B cell (primary cell): ENCODE results near the gene MYO9B. TPM values are rescaled to one million over a fixed set of nuclear protein-coding genes. Genes with fewer than 3 reads are reported as not detected.

ENCODE experiments used
- ATAC-seq: fragments of 200-7000 bp; cut with Tn5 transposase; one replicate; pipeline ENCODE4 v1.10.0; 2021; ENCODE audit warnings: low read depth, mild to moderate bottlenecking, moderate number of reproducible peaks, moderate library complexity
- CTCF ChIA-PET: fragments of 350-600 bp; sonication (Branson Sonifier 250); formaldehyde crosslinking; loops from one replicate; lab custom pipeline; 2021; ENCODE audit warnings: antibody characterized with exemption, inconsistent platforms; lab: Charles Lee
- POLR2A ChIA-PET: fragments of 350-600 bp; sonication (Branson Sonifier 250); formaldehyde crosslinking; loops from one replicate; lab custom pipeline; 2021; ENCODE audit warnings: antibody characterized with exemption; lab: Charles Lee
- DNase-seq: peaks from one replicate; pipeline ENCODE4 v3.0.0; 2013
- H2AFZ ChIP-seq: 2 replicates; pipeline ENCODE4 v1.6.1; 2012; ENCODE audit warnings: mild to moderate bottlenecking, low read depth, low read length; ENCODE audit not compliant: insufficient read depth, poor library complexity, severe bottlenecking
- H3K27ac ChIP-seq, 2 donors: 1 replicate in 1 of 2; 2 replicates in 1 of 2; pipeline ENCODE4 v1.5.1; 2012 to 2013; ENCODE audit warnings: low read length in 2 of 2, mild to moderate bottlenecking in 2 of 2, moderate library complexity in 1 of 2
- H3K27me3 ChIP-seq, 4 experiments: fragments of 200-600 bp in 1 of 4; sonication (generic) in 1 of 4; replicated peaks in 1 of 4; 1 replicate in 2 of 4; 2 replicates in 2 of 4; pipeline versions ENCODE4 v1.6.1 to v1.7.0; 2013 to 2016; ENCODE audit warnings: low read length in 3 of 4, mild to moderate bottlenecking in 2 of 4, mixed read lengths in 1 of 4, moderate library complexity in 1 of 4; ENCODE audit not compliant: insufficient read depth in 4 of 4, control insufficient read depth in 3 of 4; ENCODE audit errors: control extremely low read depth in 1 of 4
- H3K36me3 ChIP-seq, 2 experiments: replicated peaks in 1 of 2; 1 replicate in 1 of 2; 2 replicates in 1 of 2; pipeline versions ENCODE4 v1.6.1 to v1.7.1; 2013; ENCODE audit warnings: low read length in 1 of 2; ENCODE audit not compliant: insufficient read depth in 2 of 2, control insufficient read depth in 1 of 2; ENCODE audit errors: control extremely low read depth in 1 of 2, extremely low read depth in 1 of 2
- H3K4me1 ChIP-seq, 2 donors: fragments of 200-600 bp in 1 of 2; sonication (generic) in 1 of 2; 1 replicate in 1 of 2; 2 replicates in 1 of 2; pipeline versions ENCODE4 v1.5.1 to v1.6.1; 2013 to 2017; ENCODE audit warnings: low read length in 2 of 2; ENCODE audit not compliant: control insufficient read depth in 2 of 2, insufficient read depth in 2 of 2
- H3K4me2 ChIP-seq: replicated peaks from 2 replicates; pipeline ENCODE3; 2012; ENCODE audit warnings: mild to moderate bottlenecking, low read depth, low read length; ENCODE audit not compliant: poor library complexity, severe bottlenecking
- H3K4me3 ChIP-seq, 5 experiments: fragments of 200-600 bp in 1 of 5; sonication (generic) in 1 of 5; 1 replicate in 3 of 5; 2 replicates in 2 of 5; pipeline versions ENCODE4 v1.5.1 to v1.7.0; 2011 to 2016; ENCODE audit warnings: low read length in 4 of 5, mild to moderate bottlenecking in 4 of 5, low read depth in 2 of 5, control low read depth in 1 of 5, moderate library complexity in 1 of 5; ENCODE audit not compliant: insufficient read depth in 1 of 5; ENCODE audit errors: control extremely low read depth in 1 of 5, extremely low read depth in 1 of 5
- H3K79me2 ChIP-seq: fragments of 200-600 bp; sonication (generic); one replicate; pipeline ENCODE4 v1.6.0; 2016; ENCODE audit warnings: low read length; ENCODE audit not compliant: control insufficient read depth, insufficient read depth
- H3K9ac ChIP-seq: fragments of 200-600 bp; sonication (generic); 2 replicates; pipeline ENCODE4 v1.6.1; 2017; ENCODE audit warnings: mild to moderate bottlenecking, low read length, moderate library complexity
- H3K9me3 ChIP-seq, 3 donors: one replicate each; pipeline versions ENCODE4 v1.6.1 to v1.7.1; 2013; ENCODE audit warnings: low read length in 2 of 3; ENCODE audit not compliant: control insufficient read depth in 2 of 3, insufficient read depth in 1 of 3; ENCODE audit errors: control extremely low read depth in 1 of 3
- H4K20me1 ChIP-seq: 2 replicates; pipeline ENCODE4 v1.6.0; 2012; ENCODE audit warnings: mild to moderate bottlenecking, low read length; ENCODE audit not compliant: insufficient read depth, control insufficient read depth, poor library complexity, severe bottlenecking
- H3K27ac Mint-ChIP-seq: one replicate; pipeline ENCODE4 v1.8.0; 2021; ENCODE audit warnings: mixed read lengths
- H3K27me3 Mint-ChIP-seq: one replicate; pipeline ENCODE4 v1.8.0; 2021; ENCODE audit warnings: mixed read lengths
- H3K4me1 Mint-ChIP-seq: one replicate; pipeline ENCODE4 v1.8.0; 2021; ENCODE audit warnings: mixed read lengths
- H3K4me3 Mint-ChIP-seq: one replicate; pipeline ENCODE4 v1.8.0; 2021; ENCODE audit warnings: mixed read lengths
- H3K9me3 Mint-ChIP-seq: one replicate; pipeline ENCODE4 v1.8.0; 2022; ENCODE audit warnings: mixed read lengths; ENCODE audit not compliant: insufficient read depth
- EZH2 ChIP-seq: IDR thresholded peaks from 2 replicates; pipeline ENCODE4 v1.6.1; 2012; ENCODE audit warnings: borderline replicate concordance, low read depth, mild to moderate bottlenecking, moderate library complexity, low read length; ENCODE audit not compliant: insufficient read depth, poor library complexity, severe bottlenecking
- WGBS: methylation state at CpG from one replicate; pipeline ENCODE4 v1.1.5; 2013; ENCODE audit warnings: missing lambda C conversion rate; ENCODE audit not compliant: insufficient coverage; 5-methylcytosine and 5-hydroxymethylcytosine counted together
- intact Hi-C: fragments of 100-400 bp; cut with micrococcal nuclease; formaldehyde crosslinking; loops from one replicate; pipeline ENCODE4 v1.10.0; 2022
- polyA plus RNA-seq: library from polyadenylated mRNA; depleted of rRNA; stranded (reverse); fragments of >200 nt; gene quantifications from 2 replicates; pipeline ENCODE4 v1.2.3, GENCODE V29; 2012
- total RNA-seq, 2 donors: library from RNA; stranded (reverse); fragments of 120-200 nt in 1 of 2; gene quantifications; 1 replicate in 1 of 2; 2 replicates in 1 of 2; pipeline versions ENCODE4 v1.2.3 to v1.2.4, GENCODE V29; 2013 to 2022
- TF ChIP-seq, protein P1 (sequence below): fragments of 200-600 bp; IDR thresholded peaks from one replicate; pipeline ENCODE4 v1.8.0; 2022; ENCODE audit warnings: antibody characterized with exemption, mild to moderate bottlenecking

Gene MYO9B
- total and polyA plus RNA-seq, 2 donors (not counting 1 experiment from before 2014, with no cell fraction given): 256 to 273 TPM

DNA sequence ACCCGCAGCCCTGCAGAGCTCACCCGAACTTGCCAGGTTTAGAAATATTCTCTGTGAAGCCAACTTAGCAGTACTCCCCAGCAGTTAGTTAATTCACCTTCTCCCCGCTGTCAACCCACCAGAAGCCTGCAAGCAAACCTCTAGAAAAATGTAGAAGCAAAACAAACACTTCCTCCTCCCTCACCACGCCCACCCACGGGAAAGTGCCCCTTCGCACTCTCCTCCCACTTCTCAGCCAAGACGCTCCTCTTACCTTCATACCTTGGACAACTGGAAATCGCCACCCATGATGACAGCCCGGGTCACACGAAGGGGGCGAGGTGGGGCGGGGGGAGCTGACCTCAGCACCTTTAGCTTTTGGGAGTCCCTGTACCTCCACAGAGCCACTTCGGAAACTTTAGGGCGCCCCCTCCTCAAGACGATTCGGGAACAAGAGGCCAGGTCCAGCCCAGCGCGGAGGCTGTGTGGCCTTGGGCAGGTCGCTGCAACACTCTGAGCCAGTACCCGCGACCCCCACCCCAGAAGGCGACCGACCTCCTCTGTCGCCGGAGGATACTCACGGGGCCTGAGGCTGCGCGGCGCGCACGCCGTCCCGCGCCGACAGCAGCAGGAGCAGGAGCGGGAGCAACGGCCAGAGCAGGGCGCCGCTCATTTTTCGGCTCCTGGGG lies 49.5 kb upstream of the MYO9B start:
- Mint-ChIP-seq H3K4me3 (peak overlapping the region; percentile 87), H3K4me1 (peaks cover 13% of the 10 kb centered on the region), H3K9me3 (peaks cover 10% of the 10 kb centered on the region), H3K27me3 (peaks cover 41% of the 10 kb centered on the region), H3K27ac (no peak overlapping the region)
- H3K27ac ChIP-seq: no peak overlapping the region
- H3K79me2 ChIP-seq: no peaks in the 10 kb centered on the region
- H3K4me3 ChIP-seq: peak overlapping the region; percentile 27 to 67 (median 47)
- 3% methylated on average over 35 of the region's 40 CpGs for WGBS
- CTCF ChIA-PET: no interaction called here
- no peak for TF ChIP-seq EZH2
- TF ChIP-seq, protein P1, sequence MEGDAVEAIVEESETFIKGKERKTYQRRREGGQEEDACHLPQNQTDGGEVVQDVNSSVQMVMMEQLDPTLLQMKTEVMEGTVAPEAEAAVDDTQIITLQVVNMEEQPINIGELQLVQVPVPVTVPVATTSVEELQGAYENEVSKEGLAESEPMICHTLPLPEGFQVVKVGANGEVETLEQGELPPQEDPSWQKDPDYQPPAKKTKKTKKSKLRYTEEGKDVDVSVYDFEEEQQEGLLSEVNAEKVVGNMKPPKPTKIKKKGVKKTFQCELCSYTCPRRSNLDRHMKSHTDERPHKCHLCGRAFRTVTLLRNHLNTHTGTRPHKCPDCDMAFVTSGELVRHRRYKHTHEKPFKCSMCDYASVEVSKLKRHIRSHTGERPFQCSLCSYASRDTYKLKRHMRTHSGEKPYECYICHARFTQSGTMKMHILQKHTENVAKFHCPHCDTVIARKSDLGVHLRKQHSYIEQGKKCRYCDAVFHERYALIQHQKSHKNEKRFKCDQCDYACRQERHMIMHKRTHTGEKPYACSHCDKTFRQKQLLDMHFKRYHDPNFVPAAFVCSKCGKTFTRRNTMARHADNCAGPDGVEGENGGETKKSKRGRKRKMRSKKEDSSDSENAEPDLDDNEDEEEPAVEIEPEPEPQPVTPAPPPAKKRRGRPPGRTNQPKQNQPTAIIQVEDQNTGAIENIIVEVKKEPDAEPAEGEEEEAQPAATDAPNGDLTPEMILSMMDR: no peak
- POLR2A ChIA-PET: no interaction called here
- intact Hi-C loops: no loop called here
- no peaks in the 10 kb centered on the region for H4K20me1 ChIP-seq
- peaks cover 11 to 15% of the 10 kb centered on the region in 2 donors for H3K4me1 ChIP-seq
- peaks cover 0 to 42% (median 19%) of the 10 kb centered on the region in 3 donors for H3K9me3 ChIP-seq
- DNase-seq: peak; percentile 63
- peak overlapping the region; percentile 65 for H3K9ac ChIP-seq
- ATAC-seq: peak; percentile 45
- peak overlapping the region; percentile 82 for H2AFZ ChIP-seq
- peaks cover 0 to 42% (median 14%) of the 10 kb centered on the region in 4 experiments for H3K27me3 ChIP-seq
- H3K36me3 ChIP-seq: no peaks in the 10 kb centered on the region
- H3K4me2 ChIP-seq: peak overlapping the region; percentile 95
